ENCODE data around the gene ATN1.
A peak's percentile ranks its signal among the peaks of the same experiment; 100 is the strongest.

The ATN1 gene

DNA sequence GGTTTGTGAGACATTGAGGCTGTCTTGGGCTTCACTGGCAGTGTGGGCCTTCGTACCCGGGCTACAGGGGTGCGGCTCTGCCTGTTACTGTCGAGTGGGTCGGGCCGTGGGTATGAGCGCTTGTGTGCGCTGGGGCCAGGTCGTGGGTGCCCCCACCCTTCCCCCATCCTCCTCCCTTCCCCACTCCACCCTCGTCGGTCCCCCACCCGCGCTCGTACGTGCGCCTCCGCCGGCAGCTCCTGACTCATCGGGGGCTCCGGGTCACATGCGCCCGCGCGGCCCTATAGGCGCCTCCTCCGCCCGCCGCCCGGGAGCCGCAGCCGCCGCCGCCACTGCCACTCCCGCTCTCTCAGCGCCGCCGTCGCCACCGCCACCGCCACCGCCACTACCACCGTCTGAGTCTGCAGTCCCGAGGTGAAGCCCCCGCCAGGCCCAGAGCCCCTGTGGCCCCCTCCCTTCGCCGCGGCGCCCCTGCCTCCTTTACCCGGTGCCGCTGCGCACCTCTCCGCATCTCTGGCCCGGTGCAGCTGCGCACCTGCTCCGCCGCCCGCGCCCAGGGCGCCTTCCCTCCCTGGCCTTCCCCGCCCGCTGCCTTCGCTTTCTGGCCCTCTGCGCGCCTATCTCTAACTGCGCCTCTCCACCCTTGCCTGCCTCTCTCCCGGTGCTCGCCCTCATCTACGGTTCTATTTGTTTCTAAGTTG is 13.4 kb upstream of the ATN1 start, which contains the start of gene ENO2:
TSS of gene ENO2 (plus strand) at position 335 of the 701 bp plus-strand sequence. CDS start 1,253 bp downstream, outside the sequence.
- Mint-ChIP-seq H3K27ac (peak within 1 kb of the TSS; percentile 46 to 83 (median 80)), H3K4me1 (peaks cover 6% of the 10 kb centered on the region), H3K4me3 (peak within 1 kb of the TSS; percentile 89 to 97 (median 91)), H3K9me3 (no peaks in the 10 kb centered on the region), H3K36me3 (ENCODE audit: low read depth) (peaks cover 4% of the 10 kb centered on the region), H3K27me3 (ENCODE audit: low read depth) (peaks cover 37% of the 10 kb centered on the region)
- TF ChIP-seq CTCF (IDR thresholded peaks at IDR 0.05; ENCODE audit: unreplicated experiment in 3 of 3), result no peak

- H3K4me3 Mint-ChIP-seq, result peak overlapping the region; percentile 89 to 97 (median 91)
- H3K27me3 Mint-ChIP-seq (ENCODE audit: low read depth), result peaks cover 37% of the 10 kb centered on the region
- H3K9me3 Mint-ChIP-seq, result no peaks in the 10 kb centered on the region
- peaks cover 4% of the 10 kb centered on the region for H3K36me3 Mint-ChIP-seq (ENCODE audit: low read depth)
- TF ChIP-seq CTCF (IDR thresholded peaks at IDR 0.05; ENCODE audit: unreplicated experiment in 3 of 3), result no peak
- H3K27ac Mint-ChIP-seq, result peak overlapping the region; percentile 46 to 83 (median 80)
- peaks cover 6% of the 10 kb centered on the region for H3K4me1 Mint-ChIP-seq
Observed at GRCh38 chr12:6914947-6915788, 12.6 kb upstream of the ATN1 start.

DNA sequence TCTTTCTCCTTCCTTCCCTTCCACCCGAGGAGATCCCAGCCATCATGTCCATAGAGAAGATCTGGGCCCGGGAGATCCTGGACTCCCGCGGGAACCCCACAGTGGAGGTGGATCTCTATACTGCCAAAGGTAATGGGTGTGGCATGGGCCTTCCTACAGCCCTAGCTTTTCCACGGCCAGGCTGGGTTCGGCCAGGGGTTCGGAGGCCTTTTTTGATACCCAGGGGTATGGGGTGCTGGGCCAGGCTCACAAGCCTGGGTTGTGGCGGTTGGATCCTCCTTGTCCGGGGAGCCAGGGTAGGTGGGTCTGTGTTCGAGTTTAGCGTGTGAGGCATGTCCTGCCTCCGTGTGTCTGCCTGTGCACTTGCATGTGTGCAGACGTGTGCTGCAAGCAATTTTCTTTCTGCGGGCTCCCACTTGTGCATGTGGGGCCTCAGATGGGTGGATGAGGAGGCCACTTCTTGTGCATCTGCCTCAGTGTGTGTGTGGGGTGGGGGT is 11.9 kb upstream of the ATN1 start:
- H3K9me3 Mint-ChIP-seq, result no peaks in the 10 kb centered on the region
- H3K4me1 Mint-ChIP-seq, result peaks cover 6% of the 10 kb centered on the region
- peak overlapping the region; percentile 72 to 97 (median 89) for H3K4me3 Mint-ChIP-seq
- H3K36me3 Mint-ChIP-seq (ENCODE audit: low read depth), result peaks cover 4% of the 10 kb centered on the region
- H3K27me3 Mint-ChIP-seq (ENCODE audit: low read depth), result peaks cover 36% of the 10 kb centered on the region
- H3K27ac Mint-ChIP-seq, result no peak overlapping the region
- TF ChIP-seq CTCF (IDR thresholded peaks at IDR 0.05; ENCODE audit: unreplicated experiment in 3 of 3), result no peak

DNA sequence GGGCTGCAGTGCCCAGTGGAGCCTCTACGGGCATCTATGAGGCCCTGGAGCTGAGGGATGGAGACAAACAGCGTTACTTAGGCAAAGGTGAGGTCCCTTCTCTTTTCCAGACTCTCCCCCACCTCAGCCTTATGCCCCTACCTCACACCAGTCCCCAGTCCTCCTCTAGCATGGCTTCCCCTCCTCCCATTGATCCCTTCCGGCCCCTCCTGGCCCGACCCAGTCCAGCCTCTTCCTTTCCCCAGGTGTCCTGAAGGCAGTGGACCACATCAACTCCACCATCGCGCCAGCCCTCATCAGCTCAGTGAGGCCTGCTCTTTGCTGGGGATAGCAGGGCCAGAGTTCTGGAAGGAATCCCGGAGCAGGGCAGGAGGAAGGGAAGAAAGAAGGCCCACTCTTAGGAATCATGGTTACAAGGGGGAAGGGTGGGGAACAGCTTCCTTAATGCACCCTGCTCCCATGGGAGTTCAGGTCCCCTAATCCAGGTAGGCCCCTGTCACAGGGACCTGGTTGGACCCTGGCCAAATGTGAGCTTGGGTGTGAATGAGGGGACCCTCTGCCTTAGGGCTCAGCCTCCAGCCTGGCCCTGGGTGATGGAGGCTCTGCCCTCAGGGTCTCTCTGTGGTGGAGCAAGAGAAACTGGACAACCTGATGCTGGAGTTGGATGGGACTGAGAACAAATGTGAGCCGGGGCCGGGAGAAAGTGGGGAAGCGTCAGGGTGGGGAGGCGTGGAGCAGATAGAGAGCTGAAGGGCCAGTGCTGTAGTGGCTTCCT is 11.1 kb upstream of the ATN1 start:
- H3K4me1 Mint-ChIP-seq, result peaks cover 6% of the 10 kb centered on the region
- H3K4me3 Mint-ChIP-seq, result peak overlapping the region; percentile 50 to 97 (median 74)
- TF ChIP-seq CTCF (IDR thresholded peaks at IDR 0.05; ENCODE audit: unreplicated experiment in 3 of 3), result no peak
- H3K27me3 Mint-ChIP-seq (ENCODE audit: low read depth), result peaks cover 29% of the 10 kb centered on the region
- no peak overlapping the region for H3K27ac Mint-ChIP-seq
- H3K36me3 Mint-ChIP-seq (ENCODE audit: low read depth), result peaks cover 4% of the 10 kb centered on the region
- H3K9me3 Mint-ChIP-seq, result no peaks in the 10 kb centered on the region

- Mint-ChIP-seq H3K36me3 (ENCODE audit: low read depth) (peaks cover 4% of the 10 kb centered on the region), H3K27ac (no peak overlapping the region), H3K4me1 (peaks cover 6% of the 10 kb centered on the region), H3K4me3 (no peak overlapping the region), H3K9me3 (no peaks in the 10 kb centered on the region), H3K27me3 (ENCODE audit: low read depth) (peaks cover 25% of the 10 kb centered on the region)
- TF ChIP-seq CTCF (IDR thresholded peaks at IDR 0.05; ENCODE audit: unreplicated experiment in 3 of 3), result no peak
Observed at GRCh38 chr12:6917491-6918231, 10.1 kb upstream of the ATN1 start.

Data from nephron (organoid).